Thyroid gland (tissue), 4 donors: ENCODE results near the gene QPCT. TPM values are rescaled to one million over a fixed set of nuclear protein-coding genes. Genes with fewer than 3 reads are reported as not detected.

ENCODE experiments used
- DNase-seq, 2 donors: peaks; one replicate each; pipeline ENCODE4 v3.0.0-alpha.2; 2019
- H3K27ac ChIP-seq, 3 donors: fragments of 200-600 bp; sonication (generic); 1 replicate in 2 of 3; 2 replicates in 1 of 3; pipeline ENCODE4 v1.5.1; 2016 to 2019; ENCODE audit warnings: mild to moderate bottlenecking in 1 of 3, moderate library complexity in 1 of 3
- H3K27me3 ChIP-seq: fragments of 200-600 bp; sonication (generic); one replicate; pipeline ENCODE4 v1.5.1; 2019
- H3K36me3 ChIP-seq, 2 donors: fragments of 200-600 bp; sonication (generic); one replicate each; pipeline ENCODE4 v1.5.1; 2016 to 2019
- H3K4me1 ChIP-seq, 2 donors: fragments of 200-600 bp; sonication (generic); one replicate each; pipeline ENCODE4 v1.5.1; 2017 to 2019
- H3K4me3 ChIP-seq, 3 donors: fragments of 200-600 bp; sonication (generic); replicated peaks in 1 of 3; 1 replicate in 2 of 3; 2 replicates in 1 of 3; pipeline ENCODE4 v1.5.1; 2016; ENCODE audit warnings: mild to moderate bottlenecking in 1 of 3
- H3K9me3 ChIP-seq: fragments of 200-600 bp; sonication (generic); one replicate; pipeline ENCODE4 v1.5.1; 2017
- POLR2A ChIP-seq, 2 donors: fragments of 450-650 bp; IDR thresholded peaks; one replicate each; pipeline ENCODE4 v1.6.1; 2017; ENCODE audit warnings: antibody characterized with exemption in 2 of 2, mild to moderate bottlenecking in 2 of 2, moderate library complexity in 1 of 2
- WGBS, 2 donors: methylation state at CpG; one replicate each; pipeline ENCODE4 v1.1.5; 2017; 5-methylcytosine and 5-hydroxymethylcytosine counted together
- intact Hi-C: fragments of 100-400 bp; cut with DNase I; formaldehyde crosslinking; loops from one replicate; pipeline ENCODE4 v1.15.1; 2023
- total RNA-seq, 4 donors: library from RNA; depleted of rRNA; stranded (reverse); fragments of >200 nt; gene quantifications; one replicate each; pipeline ENCODE4 v1.2.3, GENCODE V29; 2016
- TF ChIP-seq, protein P1 (sequence below), 6 experiments: fragments of 200-600 bp in 3 of 6; fragments of 450-650 bp in 3 of 6; sonication (generic) in 3 of 6; IDR thresholded peaks; one replicate each; pipeline ENCODE4 v1.5.1; 2016 to 2019; ENCODE audit warnings: antibody characterized with exemption in 6 of 6, mild to moderate bottlenecking in 2 of 6, inconsistent platforms in 1 of 6, moderate library complexity in 1 of 6

QPCT gene
- total RNA-seq, 4 donors from 2014 or later = 1.0 to 6.0 (median 4.3) TPM

DNA sequence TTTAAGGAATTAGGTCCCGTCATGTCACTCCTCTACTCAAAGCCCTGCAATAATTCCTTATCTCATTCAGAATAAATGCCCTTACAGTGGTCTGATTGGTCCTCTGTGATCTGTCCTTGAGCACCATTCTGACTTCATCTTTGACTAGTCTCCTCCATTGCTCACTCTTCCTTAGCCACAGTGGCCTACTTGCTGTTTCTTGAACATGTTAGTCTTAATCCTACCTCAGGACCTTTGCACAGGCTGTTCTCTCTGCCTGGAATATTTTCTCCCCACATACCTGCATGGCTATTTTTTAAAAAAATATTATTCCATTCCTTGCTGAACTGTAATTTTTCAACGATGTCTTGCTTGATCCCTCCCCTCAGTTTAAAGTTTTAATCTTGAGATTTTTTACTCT lies 48.0 kb downstream of the QPCT start:
- intact Hi-C loops = no loop called here
- no peak for TF ChIP-seq POLR2A (IDR thresholded peaks at IDR 0.05)
- TF ChIP-seq, protein P1, sequence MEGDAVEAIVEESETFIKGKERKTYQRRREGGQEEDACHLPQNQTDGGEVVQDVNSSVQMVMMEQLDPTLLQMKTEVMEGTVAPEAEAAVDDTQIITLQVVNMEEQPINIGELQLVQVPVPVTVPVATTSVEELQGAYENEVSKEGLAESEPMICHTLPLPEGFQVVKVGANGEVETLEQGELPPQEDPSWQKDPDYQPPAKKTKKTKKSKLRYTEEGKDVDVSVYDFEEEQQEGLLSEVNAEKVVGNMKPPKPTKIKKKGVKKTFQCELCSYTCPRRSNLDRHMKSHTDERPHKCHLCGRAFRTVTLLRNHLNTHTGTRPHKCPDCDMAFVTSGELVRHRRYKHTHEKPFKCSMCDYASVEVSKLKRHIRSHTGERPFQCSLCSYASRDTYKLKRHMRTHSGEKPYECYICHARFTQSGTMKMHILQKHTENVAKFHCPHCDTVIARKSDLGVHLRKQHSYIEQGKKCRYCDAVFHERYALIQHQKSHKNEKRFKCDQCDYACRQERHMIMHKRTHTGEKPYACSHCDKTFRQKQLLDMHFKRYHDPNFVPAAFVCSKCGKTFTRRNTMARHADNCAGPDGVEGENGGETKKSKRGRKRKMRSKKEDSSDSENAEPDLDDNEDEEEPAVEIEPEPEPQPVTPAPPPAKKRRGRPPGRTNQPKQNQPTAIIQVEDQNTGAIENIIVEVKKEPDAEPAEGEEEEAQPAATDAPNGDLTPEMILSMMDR (IDR thresholded peaks at IDR 0.05) = no peak
- Histone ChIP-seq H3K4me3 (no peak overlapping the region), H3K27ac (no peak overlapping the region), H3K27me3 (no peaks in the 10 kb centered on the region), H3K36me3 (no peaks in the 10 kb centered on the region), H3K4me1 (peaks cover 0 to 10% of the 10 kb centered on the region in 2 donors), H3K9me3 (no peaks in the 10 kb centered on the region)
- no peak for DNase-seq
- WGBS, 2 donors = 96 to 97% methylated on average over 2 of the region's 2 CpGs

DNA sequence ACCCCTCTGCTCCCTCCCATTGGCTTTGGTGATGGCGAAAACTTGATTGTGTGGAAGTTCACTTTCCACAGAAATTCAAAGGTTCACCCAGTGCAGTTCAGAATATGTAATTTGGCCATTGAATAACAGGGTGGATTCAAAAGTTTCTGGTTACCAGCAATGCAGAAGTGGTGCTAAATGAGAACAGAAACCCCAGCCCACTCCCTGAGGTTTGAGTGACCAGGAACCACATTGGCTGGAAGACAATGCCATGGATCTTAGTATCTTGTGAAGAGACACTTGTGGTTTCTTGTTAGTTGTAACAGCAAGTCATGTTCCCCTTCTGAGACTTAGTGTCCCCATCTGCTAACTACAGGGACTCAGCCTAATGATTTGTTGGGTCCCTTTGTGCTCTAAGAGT lies 49.8 kb downstream of the QPCT start:
- Histone ChIP-seq H3K4me1 (peaks cover 0 to 10% of the 10 kb centered on the region in 2 donors), H3K36me3 (no peaks in the 10 kb centered on the region), H3K9me3 (no peaks in the 10 kb centered on the region), H3K27ac (no peak overlapping the region), H3K27me3 (no peaks in the 10 kb centered on the region), H3K4me3 (no peak overlapping the region)
- TF ChIP-seq POLR2A (IDR thresholded peaks at IDR 0.05) = no peak
- TF ChIP-seq, protein P1 (IDR thresholded peaks at IDR 0.05) = no peak
- intact Hi-C loops = no loop called here
- WGBS, 2 donors = 92 to 100% methylated on average over 1 of the region's 1 CpG
- no peak for DNase-seq

DNA sequence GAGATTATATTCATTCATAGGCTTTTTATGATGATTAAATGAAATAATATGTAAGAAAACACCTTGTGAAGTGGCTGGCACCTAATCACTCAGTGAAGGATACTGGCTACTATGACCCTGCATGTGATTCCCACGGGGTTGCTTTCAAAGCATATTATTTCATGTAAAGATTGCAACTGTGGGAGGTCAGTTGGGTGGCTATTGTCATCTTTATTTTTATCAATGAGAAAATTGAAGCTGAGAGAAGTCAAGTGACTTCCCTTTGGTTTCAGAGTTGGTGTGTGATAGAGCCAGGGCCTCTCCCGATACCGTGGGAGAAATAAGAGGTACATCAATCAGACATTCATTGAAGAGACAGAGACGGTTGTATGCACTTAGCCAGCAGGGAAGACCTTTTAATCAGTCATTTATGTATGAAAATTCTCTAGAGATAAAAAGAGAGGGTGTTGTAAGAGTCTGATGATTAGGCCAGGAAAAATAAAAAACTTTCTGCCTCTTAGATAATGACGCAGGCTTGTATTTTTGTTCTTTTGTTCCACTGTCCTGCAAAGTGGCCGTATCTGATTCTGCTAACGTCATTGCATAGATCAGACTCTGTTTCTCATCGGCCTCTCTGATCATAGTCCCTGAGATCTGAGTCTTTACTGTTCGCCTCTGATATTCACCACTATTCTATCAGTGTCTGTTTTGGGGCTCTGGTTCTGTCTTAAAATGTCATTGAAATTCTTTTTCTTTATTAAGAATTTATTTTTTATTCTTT lies 50.5 kb downstream of the QPCT start:
- no peak overlapping the region for H3K27ac ChIP-seq
- no peaks in the 10 kb centered on the region for H3K27me3 ChIP-seq
- intact Hi-C loops = loop anchor here (5.0 kb wide), 2 partner anchors 437 to 482 kb away; no protein-coding TSS in a partner anchor
- no peak overlapping the region for H3K4me3 ChIP-seq
- H3K9me3 ChIP-seq = no peaks in the 10 kb centered on the region
- DNase-seq = no peak
- H3K4me1 ChIP-seq = peaks cover 0 to 7% of the 10 kb centered on the region in 2 donors
- TF ChIP-seq, protein P1 (IDR thresholded peaks at IDR 0.05) = no peak
- no peak for TF ChIP-seq POLR2A (IDR thresholded peaks at IDR 0.05)
- no peaks in the 10 kb centered on the region for H3K36me3 ChIP-seq
- WGBS, 2 donors = 82 to 87% methylated on average over 9 of the region's 9 CpGs

DNA sequence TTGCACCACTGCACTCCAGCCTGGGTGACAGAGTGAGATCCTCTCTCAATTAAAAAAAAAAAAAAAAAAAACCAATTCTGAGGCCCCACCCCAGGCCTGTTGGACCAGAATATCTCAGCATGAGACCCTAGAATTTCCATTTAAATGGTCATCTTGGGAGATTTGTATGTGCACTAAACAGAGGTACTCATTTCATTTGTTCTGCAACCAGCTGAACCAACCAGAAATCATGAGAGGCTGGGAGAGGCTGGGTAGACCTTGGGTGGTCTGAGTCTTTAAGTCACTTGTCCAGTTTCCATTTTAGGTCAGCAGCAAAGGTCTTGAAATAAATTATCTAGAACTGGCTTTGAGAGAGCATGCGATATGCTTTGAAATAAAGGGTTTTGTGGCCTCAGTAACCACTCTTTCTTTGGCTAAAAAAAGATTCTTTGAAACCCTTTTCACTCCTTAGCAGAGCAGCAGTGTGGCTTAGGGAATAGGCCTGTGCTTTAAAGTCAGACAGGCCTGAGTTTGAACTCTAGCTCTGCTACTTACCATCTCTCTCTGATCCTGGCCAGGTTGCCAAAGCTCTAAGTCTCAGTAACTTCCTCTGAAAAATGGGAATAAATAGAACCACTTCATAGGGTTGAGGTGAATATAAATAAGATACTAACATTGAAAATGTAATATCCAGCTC lies 52.6 kb downstream of the QPCT start:
- Histone ChIP-seq H3K4me3 (no peak overlapping the region), H3K27me3 (no peaks in the 10 kb centered on the region), H3K4me1 (no peaks in the 10 kb centered on the region), H3K9me3 (no peaks in the 10 kb centered on the region), H3K27ac (no peak overlapping the region), H3K36me3 (no peaks in the 10 kb centered on the region)
- no peak for DNase-seq
- 83 to 96% methylated on average over 1 of the region's 1 CpG for WGBS, 2 donors
- no peak for TF ChIP-seq POLR2A (IDR thresholded peaks at IDR 0.05)
- intact Hi-C loops = loop anchor here (5.0 kb wide), 2 partner anchors 435 to 480 kb away; no protein-coding TSS in a partner anchor

DNA sequence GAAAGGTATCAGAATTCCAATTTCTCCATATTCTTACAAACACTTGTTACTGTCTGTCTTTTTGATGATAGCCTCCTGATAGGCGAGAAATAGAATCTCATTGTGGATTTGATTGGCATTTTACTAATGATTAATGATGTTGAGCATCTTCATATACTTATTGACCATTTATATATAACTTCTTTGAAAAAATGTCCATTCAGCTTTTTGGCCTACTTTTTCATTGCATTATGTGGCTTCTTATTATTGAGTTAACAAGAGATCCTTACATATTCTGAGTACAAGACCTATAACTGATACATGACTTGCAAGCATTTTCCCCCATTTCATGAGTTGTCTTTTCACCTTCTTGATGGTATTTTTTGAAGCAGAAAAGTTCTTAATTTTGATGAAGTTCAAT lies 54.6 kb downstream of the QPCT start:
- no peak overlapping the region for H3K27ac ChIP-seq
- no peaks in the 10 kb centered on the region for H3K36me3 ChIP-seq
- no peaks in the 10 kb centered on the region for H3K4me1 ChIP-seq
- DNase-seq = no peak
- no peaks in the 10 kb centered on the region for H3K27me3 ChIP-seq
- intact Hi-C loops = loop anchor here (5.0 kb wide), 2 partner anchors 433 to 478 kb away; no protein-coding TSS in a partner anchor
- no peaks in the 10 kb centered on the region for H3K9me3 ChIP-seq
- no peak overlapping the region for H3K4me3 ChIP-seq
- no peak for TF ChIP-seq POLR2A (IDR thresholded peaks at IDR 0.05)
- TF ChIP-seq, protein P1 (IDR thresholded peaks at IDR 0.05) = no peak
- WGBS, 2 donors = 95 to 97% methylated on average over 1 of the region's 1 CpG
